ENCODE measurements around the gene HOXB9. TPM values are rescaled to one million over a fixed set of nuclear protein-coding genes. Genes with fewer than 3 reads are reported as not detected.

The HOXB9 gene
- total and polyA plus RNA-seq, 5 donors, result 0.02 TPM; not detected in 4

DNA sequence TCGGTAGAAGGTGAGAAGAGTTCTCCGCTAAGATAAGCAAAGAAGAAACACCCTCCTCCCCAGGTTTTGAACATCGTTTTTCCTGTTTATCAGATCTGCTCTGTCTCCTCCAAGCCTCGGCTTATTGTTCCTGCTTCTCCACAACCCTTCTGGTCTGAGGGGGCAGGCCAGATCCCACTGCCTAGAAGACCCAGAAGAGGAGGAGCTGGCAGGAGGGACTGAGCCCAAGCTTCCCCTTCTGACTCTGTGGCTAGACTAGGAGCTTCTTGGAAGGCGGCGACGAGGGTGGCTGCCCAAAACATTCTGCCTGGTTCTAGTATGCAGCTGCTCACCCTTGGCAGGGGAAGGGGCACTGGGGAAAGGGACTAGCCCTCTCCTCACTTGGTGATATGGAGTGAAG lies 27.4 kb downstream of the HOXB9 start:
- intact Hi-C loops (cut with DNase I), result loop anchor here in 2 of 4 donors (10.0 kb wide), 2 partner anchors 244 to 264 kb away; no protein-coding TSS in a partner anchor
- no peaks in the 10 kb centered on the region for H3K27me3 ChIP-seq (ENCODE audit: control insufficient read depth, insufficient read depth)
- H3K27ac ChIP-seq (ENCODE audit: low read length), result no peak overlapping the region
- no peak for DNase-seq
- WGBS, result 19% methylated on average over 7 of the region's 7 CpGs
- H3K4me1 ChIP-seq (ENCODE audit: control insufficient read depth, insufficient read depth, low read length), result peaks cover 4% of the 10 kb centered on the region
- H3K9me3 ChIP-seq (ENCODE audit: control insufficient read depth, low read length), result no peaks in the 10 kb centered on the region
- no peak overlapping the region for H3K4me3 ChIP-seq (ENCODE audit: low read length)
- no peak for ATAC-seq

GRCh38 chr17:48597778-48598631 lies 28.2 kb downstream of the HOXB9 start:
- DNase-seq, result peak; percentile 46 to 75 (median 74)
- intact Hi-C loops (cut with DNase I), result loop anchor here in 2 of 4 donors (10.0 kb wide), 2 partner anchors 243 to 263 kb away; no protein-coding TSS in a partner anchor
- peak overlapping the region; percentile 22 for H3K4me3 ChIP-seq (ENCODE audit: low read length)
- WGBS, result under 1% methylated on average over 68 of the region's 68 CpGs
- H3K9me3 ChIP-seq (ENCODE audit: control insufficient read depth, low read length), result no peaks in the 10 kb centered on the region
- H3K27ac ChIP-seq (ENCODE audit: low read length), result no peak overlapping the region
- no peaks in the 10 kb centered on the region for H3K27me3 ChIP-seq (ENCODE audit: control insufficient read depth, insufficient read depth)
- peaks cover 4% of the 10 kb centered on the region for H3K4me1 ChIP-seq (ENCODE audit: control insufficient read depth, insufficient read depth, low read length)
- peak; percentile 42 to 47 for ATAC-seq

- Histone ChIP-seq H3K9me3 (ENCODE audit: control insufficient read depth, low read length) (no peaks in the 10 kb centered on the region), H3K27me3 (ENCODE audit: control insufficient read depth, insufficient read depth) (no peaks in the 10 kb centered on the region), H3K4me1 (ENCODE audit: control insufficient read depth, insufficient read depth, low read length) (peaks cover 4% of the 10 kb centered on the region), H3K27ac (ENCODE audit: low read length) (no peak overlapping the region), H3K4me3 (ENCODE audit: low read length) (peak overlapping the region; percentile 22)
- no peak for DNase-seq
- intact Hi-C loops (cut with DNase I), result loop anchor here in 2 of 4 donors (10.0 kb wide), 2 partner anchors 243 to 263 kb away; no protein-coding TSS in a partner anchor
- 2% methylated on average over 16 of the region's 16 CpGs for WGBS
- no peak for ATAC-seq
These were observed 28.7 kb downstream of the HOXB9 start for GRCh38 chr17:48597528-48597777.

DNA sequence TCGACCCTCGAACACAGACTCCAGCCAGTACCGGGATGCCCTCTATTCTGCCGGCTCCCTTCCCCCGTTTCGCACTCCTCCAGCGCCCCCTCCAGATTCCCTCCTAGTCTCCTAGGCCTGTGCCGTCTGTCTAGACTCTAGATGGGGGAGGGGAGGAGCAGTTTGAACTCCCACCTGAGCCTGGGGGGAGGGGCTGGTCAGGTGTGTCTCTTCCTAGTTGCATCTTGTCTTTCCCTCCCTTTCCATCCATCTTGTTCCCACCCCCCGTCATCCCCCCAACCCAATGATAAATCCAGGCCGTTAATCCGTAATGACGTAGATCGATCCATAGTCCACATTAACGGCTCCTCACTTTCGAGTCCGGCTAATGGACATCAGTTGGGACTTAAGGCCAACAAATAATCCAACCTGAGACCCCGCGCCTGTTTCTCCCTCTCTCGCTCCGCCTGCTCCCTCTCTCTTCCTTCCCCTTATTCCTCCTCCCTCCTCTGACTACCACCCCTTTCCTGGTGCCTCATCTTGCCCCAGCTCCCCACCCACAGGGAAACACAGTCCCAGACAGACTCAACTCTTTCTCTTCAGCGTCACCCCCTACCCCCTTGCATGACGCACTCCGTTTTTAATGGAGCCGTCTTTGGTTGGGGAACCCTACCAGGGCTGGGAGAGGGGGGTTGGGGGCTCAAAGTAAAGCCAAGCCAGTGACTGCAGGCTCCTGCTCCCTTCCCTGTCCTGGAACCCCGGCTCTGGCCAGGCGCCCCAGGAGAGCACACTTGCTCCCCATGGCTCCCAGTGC lies 29.2 kb downstream of the HOXB9 start:
- Histone ChIP-seq H3K27me3 (ENCODE audit: control insufficient read depth, insufficient read depth) (no peaks in the 10 kb centered on the region), H3K27ac (ENCODE audit: low read length) (no peak overlapping the region), H3K4me1 (ENCODE audit: control insufficient read depth, insufficient read depth, low read length) (peaks cover 4% of the 10 kb centered on the region), H3K4me3 (ENCODE audit: low read length) (peak overlapping the region; percentile 22), H3K9me3 (ENCODE audit: control insufficient read depth, low read length) (no peaks in the 10 kb centered on the region)
- WGBS, result 6% methylated on average over 26 of the region's 26 CpGs
- peak in 1 of 3 donors; percentile 54 for DNase-seq
- intact Hi-C loops (cut with DNase I), result loop anchor here in 2 of 4 donors (10.0 kb wide), 2 partner anchors 242 to 262 kb away; no protein-coding TSS in a partner anchor
- ATAC-seq, result no peak

GRCh38 chr17:48596000-48596734 lies 30.0 kb downstream of the HOXB9 start:
- no peak overlapping the region for H3K4me3 ChIP-seq (ENCODE audit: low read length)
- H3K27me3 ChIP-seq (ENCODE audit: control insufficient read depth, insufficient read depth), result no peaks in the 10 kb centered on the region
- H3K4me1 ChIP-seq (ENCODE audit: control insufficient read depth, insufficient read depth, low read length), result peaks cover 4% of the 10 kb centered on the region
- H3K27ac ChIP-seq (ENCODE audit: low read length), result no peak overlapping the region
- H3K9me3 ChIP-seq (ENCODE audit: control insufficient read depth, low read length), result no peaks in the 10 kb centered on the region
- DNase-seq (peak in 1 of 3 donors; percentile 32), ATAC-seq (no peak)
- WGBS, result 10% methylated on average over 54 of the region's 54 CpGs
- intact Hi-C loops (cut with DNase I), result loop anchor here in 2 of 4 donors (10.0 kb wide), 2 partner anchors 241 to 261 kb away; no protein-coding TSS in a partner anchor

- no peaks in the 10 kb centered on the region for H3K9me3 ChIP-seq (ENCODE audit: control insufficient read depth, low read length)
- H3K27me3 ChIP-seq (ENCODE audit: control insufficient read depth, insufficient read depth), result no peaks in the 10 kb centered on the region
- no peak overlapping the region for H3K27ac ChIP-seq (ENCODE audit: low read length)
- intact Hi-C loops (cut with DNase I), result loop anchor here in 2 of 4 donors (10.0 kb wide), 2 partner anchors 241 to 261 kb away; no protein-coding TSS in a partner anchor
- DNase-seq (peak in 1 of 3 donors; percentile 7), ATAC-seq (no peak)
- H3K4me1 ChIP-seq (ENCODE audit: control insufficient read depth, insufficient read depth, low read length), result peaks cover 4% of the 10 kb centered on the region
- 43% methylated on average over 25 of the region's 25 CpGs for WGBS
- no peak overlapping the region for H3K4me3 ChIP-seq (ENCODE audit: low read length)
These were observed 30.7 kb downstream of the HOXB9 start for GRCh38 chr17:48595278-48595999.

DNA sequence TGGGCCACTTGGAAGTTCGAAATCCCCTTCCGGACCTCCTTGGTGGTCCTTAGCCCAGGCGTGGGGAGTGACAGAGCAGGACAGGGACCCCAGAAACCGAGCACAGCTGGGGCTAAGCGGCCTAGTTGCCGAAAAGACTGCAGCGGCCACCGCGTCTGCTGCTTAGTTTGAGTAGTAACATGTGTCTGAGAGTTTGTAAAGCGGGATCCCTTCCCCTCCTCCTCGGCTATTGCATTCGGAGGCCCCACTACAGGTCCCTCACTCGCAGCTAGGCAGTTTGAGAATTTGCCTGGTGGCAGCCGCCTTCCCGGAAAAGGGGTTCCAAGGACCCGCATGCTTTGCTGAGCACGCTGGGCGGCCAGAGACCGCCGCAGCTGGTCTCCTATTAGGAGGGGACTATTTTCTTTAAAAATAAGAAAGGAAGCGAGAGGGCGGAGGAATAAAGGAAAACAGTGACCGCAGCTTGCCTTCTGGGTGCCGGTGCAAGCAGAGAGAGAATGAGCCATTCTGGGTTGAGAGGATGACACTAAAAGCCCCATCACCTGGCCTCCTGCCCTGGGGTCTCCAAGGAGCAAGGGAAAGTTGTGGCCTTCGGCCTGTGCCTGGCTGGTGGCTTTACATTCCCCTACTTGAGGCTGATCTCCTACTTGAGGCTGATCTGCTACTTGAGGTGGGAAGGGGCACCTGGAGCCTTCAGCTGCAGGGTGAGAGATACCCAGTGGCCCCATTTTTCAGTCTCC lies 31.4 kb downstream of the HOXB9 start:
- Histone ChIP-seq H3K4me3 (ENCODE audit: low read length) (no peak overlapping the region), H3K4me1 (ENCODE audit: control insufficient read depth, insufficient read depth, low read length) (peaks cover 4% of the 10 kb centered on the region), H3K9me3 (ENCODE audit: control insufficient read depth, low read length) (no peaks in the 10 kb centered on the region), H3K27ac (ENCODE audit: low read length) (no peak overlapping the region), H3K27me3 (ENCODE audit: control insufficient read depth, insufficient read depth) (no peaks in the 10 kb centered on the region)
- ATAC-seq (no peak), DNase-seq (peak in 1 of 3 donors; percentile 18)
- WGBS, result 42% methylated on average over 25 of the region's 25 CpGs
- intact Hi-C loops (cut with DNase I), result loop anchor here in 2 of 4 donors (10.0 kb wide), 2 partner anchors 240 to 260 kb away; no protein-coding TSS in a partner anchor

DNA sequence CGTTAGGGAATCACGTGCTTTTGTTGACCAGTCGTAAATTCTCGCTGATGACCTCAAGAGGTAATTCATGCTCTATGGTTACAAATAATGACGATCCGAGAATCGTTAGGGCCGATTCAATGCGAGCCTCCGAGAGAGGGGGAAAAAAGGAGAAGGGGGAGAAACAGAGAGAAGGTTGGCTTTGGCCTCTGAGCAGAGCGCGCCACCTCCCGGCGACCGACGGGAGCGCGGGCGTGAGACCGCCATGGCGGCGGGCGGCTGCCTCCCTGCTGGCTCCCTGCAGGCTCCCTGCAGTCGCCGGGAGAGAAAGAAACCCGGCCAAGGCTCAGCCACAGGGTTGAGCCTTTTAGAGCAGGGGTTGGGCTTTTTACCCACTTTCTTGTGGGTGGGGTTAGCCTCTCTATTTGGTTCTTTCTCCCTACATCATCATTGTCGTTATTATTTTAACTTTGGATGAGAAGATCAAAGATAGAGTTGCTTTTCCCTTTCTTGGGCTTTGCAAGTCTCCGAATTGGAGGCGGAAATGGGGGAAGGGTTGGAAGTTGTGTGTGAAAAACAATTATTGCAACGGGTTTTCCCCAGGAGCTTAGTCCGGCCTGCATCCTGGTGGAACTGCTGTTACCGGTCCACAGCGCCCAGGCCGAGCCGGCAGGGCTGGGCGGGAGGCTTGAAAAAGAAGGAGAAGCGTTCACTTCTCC lies 32.2 kb downstream of the HOXB9 start:
- Histone ChIP-seq H3K27ac (ENCODE audit: low read length) (no peak overlapping the region), H3K4me3 (ENCODE audit: low read length) (peak overlapping the region; percentile 6), H3K27me3 (ENCODE audit: control insufficient read depth, insufficient read depth) (no peaks in the 10 kb centered on the region), H3K4me1 (ENCODE audit: control insufficient read depth, insufficient read depth, low read length) (peaks cover 4% of the 10 kb centered on the region), H3K9me3 (ENCODE audit: control insufficient read depth, low read length) (no peaks in the 10 kb centered on the region)
- DNase-seq (peak; percentile 69 to 91 (median 90)), ATAC-seq (peak; percentile 56 to 68)
- intact Hi-C loops (cut with DNase I), result loop anchor here in 2 of 4 donors (10.0 kb wide), 2 partner anchors 239 to 259 kb away; no protein-coding TSS in a partner anchor
- WGBS, result 10% methylated on average over 37 of the region's 37 CpGs

GRCh38 chr17:48593126-48593829 lies 32.9 kb downstream of the HOXB9 start, which contains the start of gene HOXB5:
TSS of gene HOXB5 (minus strand) at chr17:48593779. CDS start at chr17:48593682, 97 bp downstream.
- H3K4me3 ChIP-seq (ENCODE audit: low read length), result peak within 1 kb of the TSS; percentile 6
- ATAC-seq, result no peak
- 2% methylated on average over 50 of the region's 50 CpGs for WGBS
- intact Hi-C loops (cut with DNase I), result loop anchor here in 2 of 4 donors (10.0 kb wide), 2 partner anchors 238 to 258 kb away; no protein-coding TSS in a partner anchor
- no peak for DNase-seq
- no peak within 1 kb of the TSS for H3K27ac ChIP-seq (ENCODE audit: low read length)
- no peaks in the 10 kb centered on the region for H3K9me3 ChIP-seq (ENCODE audit: control insufficient read depth, low read length)
- H3K27me3 ChIP-seq (ENCODE audit: control insufficient read depth, insufficient read depth), result no peaks in the 10 kb centered on the region
- peaks cover 4% of the 10 kb centered on the region for H3K4me1 ChIP-seq (ENCODE audit: control insufficient read depth, insufficient read depth, low read length)
